ENCODE measurements around the gene SUMO1.
"Not testable (repeated sequence)": the region's sequence is repeated elsewhere in the genome, so short reads cannot be mapped to it uniquely, and the experiment has no call there.

SUMO1 gene

DNA sequence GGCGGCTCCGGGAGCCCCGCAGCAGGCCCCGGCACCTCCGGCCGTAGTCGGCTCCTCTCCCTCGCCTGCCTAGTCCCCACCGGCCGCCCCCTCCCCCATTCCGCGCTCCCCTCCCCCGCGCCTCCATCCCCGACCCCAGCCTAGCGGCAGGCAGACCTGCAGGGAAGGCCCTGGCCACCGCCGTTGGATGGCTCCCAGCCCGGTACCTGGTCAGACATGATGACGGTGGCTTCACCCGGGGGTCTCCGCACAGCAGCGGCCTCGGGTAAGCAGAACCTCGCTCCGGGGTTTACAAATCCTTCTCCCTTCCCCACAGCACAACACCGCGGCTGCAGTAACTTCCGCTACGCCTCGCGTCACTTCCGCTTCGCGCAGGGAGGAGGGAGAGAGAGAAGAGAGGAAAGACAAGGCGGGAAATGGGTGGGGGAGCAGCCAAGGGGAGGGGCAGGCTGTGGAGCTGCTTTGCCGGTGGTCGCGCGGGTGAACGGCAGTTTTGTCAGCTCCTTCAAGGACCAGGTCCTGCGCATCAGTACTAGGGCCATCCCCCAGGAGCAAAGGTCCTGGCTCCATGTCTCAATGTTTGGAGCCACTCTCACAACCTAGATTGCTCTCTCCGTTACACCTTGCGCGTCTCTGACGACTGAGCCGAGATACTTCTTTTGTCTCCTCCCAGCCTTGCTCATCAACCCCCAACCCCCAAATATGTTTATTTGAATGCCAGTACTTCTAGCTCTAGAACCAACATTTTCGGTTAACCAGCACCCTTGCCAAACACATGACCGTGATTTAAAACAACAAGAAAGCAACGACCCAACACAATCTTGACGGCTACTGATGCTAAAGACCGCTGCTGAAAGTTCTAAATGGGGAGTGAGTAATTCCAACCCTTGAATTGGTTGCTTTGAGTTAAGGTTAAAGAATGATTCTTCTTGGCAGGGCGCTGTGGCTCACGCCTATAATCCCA, at the start of gene SUMO1:
TSS of gene SUMO1 (minus strand) at position 364 of the 964 bp plus-strand sequence. CDS start at position 218, 146 bp downstream.
- peaks cover 10% of the 10 kb centered on the region for H3K27me3 Mint-ChIP-seq (ENCODE audit: low read depth, poor library complexity)

DNA sequence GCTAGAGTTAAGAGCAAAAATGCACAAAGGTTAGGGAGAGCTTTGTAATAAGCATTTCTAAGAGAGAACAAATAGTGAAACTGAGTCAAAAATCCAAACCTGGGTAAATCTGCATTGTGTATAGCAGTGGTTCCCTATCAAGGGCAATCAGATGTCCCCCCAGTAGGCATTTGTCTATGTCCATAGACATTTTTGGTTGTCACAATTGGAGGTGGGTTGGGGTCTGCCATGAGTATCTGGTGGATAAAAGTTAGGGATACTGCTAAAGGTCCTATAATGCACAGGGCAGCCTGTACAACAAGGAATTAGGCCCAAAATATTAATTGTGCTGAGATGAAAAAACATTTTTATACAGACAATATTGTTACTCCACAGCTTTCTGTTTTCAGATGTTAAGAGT, 48.2 kb upstream of the SUMO1 start:
- Mint-ChIP-seq H3K9me3 (no peaks in the 10 kb centered on the region), H3K4me1 (no peaks in the 10 kb centered on the region), H3K27ac (no peak overlapping the region), H3K27me3 (ENCODE audit: low read depth, poor library complexity) (no peaks in the 10 kb centered on the region), H3K36me3 (ENCODE audit: low read depth) (peaks cover 75% of the 10 kb centered on the region), H3K4me3 (no peak overlapping the region)
- TF ChIP-seq, protein P1, sequence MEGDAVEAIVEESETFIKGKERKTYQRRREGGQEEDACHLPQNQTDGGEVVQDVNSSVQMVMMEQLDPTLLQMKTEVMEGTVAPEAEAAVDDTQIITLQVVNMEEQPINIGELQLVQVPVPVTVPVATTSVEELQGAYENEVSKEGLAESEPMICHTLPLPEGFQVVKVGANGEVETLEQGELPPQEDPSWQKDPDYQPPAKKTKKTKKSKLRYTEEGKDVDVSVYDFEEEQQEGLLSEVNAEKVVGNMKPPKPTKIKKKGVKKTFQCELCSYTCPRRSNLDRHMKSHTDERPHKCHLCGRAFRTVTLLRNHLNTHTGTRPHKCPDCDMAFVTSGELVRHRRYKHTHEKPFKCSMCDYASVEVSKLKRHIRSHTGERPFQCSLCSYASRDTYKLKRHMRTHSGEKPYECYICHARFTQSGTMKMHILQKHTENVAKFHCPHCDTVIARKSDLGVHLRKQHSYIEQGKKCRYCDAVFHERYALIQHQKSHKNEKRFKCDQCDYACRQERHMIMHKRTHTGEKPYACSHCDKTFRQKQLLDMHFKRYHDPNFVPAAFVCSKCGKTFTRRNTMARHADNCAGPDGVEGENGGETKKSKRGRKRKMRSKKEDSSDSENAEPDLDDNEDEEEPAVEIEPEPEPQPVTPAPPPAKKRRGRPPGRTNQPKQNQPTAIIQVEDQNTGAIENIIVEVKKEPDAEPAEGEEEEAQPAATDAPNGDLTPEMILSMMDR (IDR thresholded peaks at IDR 0.05): no peak
- DNase-seq: no peak

More for the DNA sequence above, at the start of gene SUMO1:
- peak; percentile 89 for DNase-seq
- H3K36me3 Mint-ChIP-seq (ENCODE audit: low read depth): peaks cover 4% of the 10 kb centered on the region
- TF ChIP-seq, protein P1 (IDR thresholded peaks at IDR 0.05): no peak
- peak within 1 kb of the TSS; percentile 99 for H3K27ac Mint-ChIP-seq
- peak within 1 kb of the TSS; percentile 99 for H3K4me3 Mint-ChIP-seq
- H3K4me1 Mint-ChIP-seq: peaks cover 26% of the 10 kb centered on the region
- H3K9me3 Mint-ChIP-seq: no peaks in the 10 kb centered on the region

DNA sequence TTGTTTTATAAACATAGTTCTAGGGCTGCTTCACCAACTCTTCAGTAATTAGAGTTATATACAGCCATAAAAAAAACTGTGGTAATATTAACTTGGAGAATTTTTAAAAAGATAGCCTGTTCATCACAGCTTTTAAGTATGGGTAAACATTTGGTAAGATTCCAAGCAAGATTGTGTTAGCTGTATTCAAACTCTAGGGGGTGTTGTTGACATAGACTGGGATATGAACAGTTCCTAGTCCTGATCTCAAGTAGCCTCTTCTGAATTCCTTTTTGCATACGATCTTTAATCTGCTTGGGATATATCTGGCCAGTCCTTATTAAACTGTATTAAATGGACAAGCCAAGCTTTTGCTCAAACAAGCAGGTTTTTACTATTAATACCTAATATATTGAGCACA, 40.5 kb upstream of the SUMO1 start:
- TF ChIP-seq, protein P1 (IDR thresholded peaks at IDR 0.05): peak; percentile 47
- Mint-ChIP-seq H3K27ac (no peak overlapping the region), H3K4me1 (no peaks in the 10 kb centered on the region), H3K27me3 (ENCODE audit: low read depth, poor library complexity) (no peaks in the 10 kb centered on the region), H3K36me3 (ENCODE audit: low read depth) (peaks cover 49% of the 10 kb centered on the region), H3K9me3 (no peaks in the 10 kb centered on the region), H3K4me3 (no peak overlapping the region)
- no peak for DNase-seq

DNA sequence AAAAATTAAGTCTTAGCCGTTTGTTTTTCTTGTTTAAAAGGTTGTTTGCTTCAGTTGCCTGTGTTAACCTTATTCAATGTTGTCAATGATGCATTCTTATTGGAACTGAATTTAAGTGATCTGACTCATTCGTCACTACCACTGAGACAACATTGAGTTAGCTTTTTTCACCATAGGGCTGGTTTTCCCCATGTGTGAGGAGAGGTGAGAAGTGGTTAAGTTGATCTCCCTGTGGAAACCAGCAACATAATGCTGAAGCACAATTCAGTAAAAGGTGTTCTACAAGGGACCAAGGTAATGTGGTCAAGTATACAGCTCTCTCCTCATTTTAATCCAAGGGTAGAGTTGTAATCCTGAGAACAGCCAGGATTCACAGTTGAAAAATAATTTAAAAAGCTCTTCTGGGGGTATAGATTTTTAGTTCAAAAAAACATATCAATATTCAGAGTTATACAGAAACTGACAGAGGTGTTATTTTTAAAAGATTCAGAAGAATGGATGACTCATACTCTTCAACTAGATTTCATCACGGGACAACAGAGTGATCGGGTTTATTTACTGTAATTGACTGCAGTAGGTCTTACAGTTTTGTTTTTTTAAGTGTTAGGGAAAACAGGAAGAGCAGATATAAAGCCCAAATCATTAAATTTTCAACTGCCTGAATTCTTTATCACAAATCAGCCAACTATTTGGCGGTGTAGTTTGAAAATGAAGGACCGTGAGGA, 39.8 kb upstream of the SUMO1 start:
- TF ChIP-seq, protein P1 (IDR thresholded peaks at IDR 0.05): no peak
- H3K27ac Mint-ChIP-seq: peak overlapping the region; percentile 79
- H3K9me3 Mint-ChIP-seq: no peaks in the 10 kb centered on the region
- no peak overlapping the region for H3K4me3 Mint-ChIP-seq
- H3K27me3 Mint-ChIP-seq (ENCODE audit: low read depth, poor library complexity): no peaks in the 10 kb centered on the region
- no peak for DNase-seq
- peaks cover 47% of the 10 kb centered on the region for H3K36me3 Mint-ChIP-seq (ENCODE audit: low read depth)
- H3K4me1 Mint-ChIP-seq: no peaks in the 10 kb centered on the region

DNA sequence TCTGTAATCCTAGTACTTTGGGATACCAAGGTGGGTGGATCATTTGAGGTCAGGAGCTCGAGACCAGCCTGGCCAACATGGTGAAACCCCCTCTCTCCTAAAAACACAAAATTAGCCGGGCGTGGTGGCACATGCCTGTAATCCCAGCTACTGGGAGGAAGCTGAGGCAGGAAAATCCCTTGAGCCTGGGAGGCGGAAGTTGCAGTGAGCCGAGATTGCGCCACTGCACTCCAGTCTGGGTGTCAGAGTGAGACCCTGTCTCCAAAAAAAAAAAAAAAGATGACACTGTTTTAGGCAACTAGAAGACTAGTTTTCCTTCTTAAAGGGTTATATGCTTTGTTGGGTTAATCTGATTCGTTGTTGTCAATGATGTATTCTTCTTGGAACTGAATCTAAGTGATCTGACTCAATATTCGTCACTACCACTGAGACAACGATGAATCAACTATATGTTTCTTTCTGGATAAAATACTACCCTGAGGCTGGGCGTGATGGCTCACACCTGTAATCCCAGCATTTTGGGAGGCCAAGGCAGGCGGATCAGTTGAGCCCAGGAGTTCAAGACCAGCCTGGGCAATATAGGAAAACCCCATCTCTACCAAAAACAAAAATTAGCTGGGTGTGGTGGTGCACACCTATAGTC, 37.8 kb upstream of the SUMO1 start:
- H3K36me3 Mint-ChIP-seq (ENCODE audit: low read depth): peaks cover 31% of the 10 kb centered on the region
- H3K9me3 Mint-ChIP-seq; H3K4me3 Mint-ChIP-seq; H3K27ac Mint-ChIP-seq; H3K27me3 Mint-ChIP-seq (ENCODE audit: low read depth, poor library complexity); DNase-seq; H3K4me1 Mint-ChIP-seq: not testable (repeated sequence)

DNA sequence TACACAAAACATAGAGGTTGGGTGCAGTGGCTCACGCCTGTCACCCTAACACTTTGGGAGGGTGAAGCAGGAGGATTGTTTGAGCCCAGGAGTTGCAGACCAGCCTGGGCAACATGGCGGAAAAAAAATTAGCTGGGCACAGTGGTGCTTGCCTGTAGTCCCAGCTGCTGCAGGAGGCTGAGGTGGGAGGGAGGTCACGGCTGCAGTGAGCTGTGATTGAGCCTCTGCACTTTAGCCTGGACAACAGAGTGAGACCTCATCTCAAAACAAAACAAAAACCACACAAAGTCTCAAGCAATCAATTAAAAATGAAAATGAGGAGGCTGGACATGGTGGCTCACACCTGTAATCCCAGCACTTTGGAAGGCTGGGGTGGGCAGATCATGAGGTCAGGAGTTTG, 32.1 kb upstream of the SUMO1 start:
- TF ChIP-seq, protein P1 (IDR thresholded peaks at IDR 0.05): no peak
- no peak for DNase-seq
- no peak overlapping the region for H3K4me3 Mint-ChIP-seq
- H3K36me3 Mint-ChIP-seq (ENCODE audit: low read depth): peaks cover 13% of the 10 kb centered on the region
- H3K27me3 Mint-ChIP-seq (ENCODE audit: low read depth, poor library complexity): no peaks in the 10 kb centered on the region
- H3K27ac Mint-ChIP-seq: no peak overlapping the region
- H3K4me1 Mint-ChIP-seq: peaks cover 7% of the 10 kb centered on the region
- no peaks in the 10 kb centered on the region for H3K9me3 Mint-ChIP-seq

All from nephron progenitor cell (in vitro differentiated cells).